K562 (cell line): Measurements from ENCODE around the gene CTDSPL. TPM values are rescaled to one million over a fixed set of nuclear protein-coding genes. Genes with fewer than 3 reads are reported as not detected.

Experiments used
- ATAC-seq: fragments of 200-7000 bp; cut with Tn5 transposase; 3 replicates; pipeline ENCODE4 v1.9.1; 2020; ENCODE audit warnings: moderate library complexity
- BruUV-seq: library from RNA; stranded (reverse); fragments of 400-500 nt; replicated peaks from 2 replicates; lab custom pipeline; 2021; lab: Mats Ljungman, UMichigan
- CTCF ChIA-PET: fragments of 300-600 bp; formaldehyde crosslinking; extraction: SDS; loops from one replicate; lab custom pipeline; 2021; ENCODE audit warnings: low intra/inter-chr PET ratio; lab: Yijun Ruan, JAX
- POLR2A ChIA-PET: fragments of 300-600, 350-650 bp; sonication (Branson Sonifier 250); formaldehyde crosslinking; extraction: SDS; loops from one replicate; lab custom pipeline; 2021; ENCODE audit warnings: antibody characterized with exemption, inconsistent platforms; lab: Yijun Ruan, JAX
- DNase-seq, 4 experiments: peaks; one replicate each; pipeline versions ENCODE4 v3.0.0 to v3.0.0-alpha.2; 2011 to 2018; ENCODE audit warnings: low spot score in 3 of 4, mixed read lengths in 3 of 4; ENCODE audit errors: extremely low read depth in 1 of 4
- FAIRE-seq: peaks from 2 replicates; lab custom pipeline; 2011; peaks lifted over from hg19 to GRCh38; lab: Jason Lieb, UNC
- H2AFZ ChIP-seq: 2 replicates; pipeline ENCODE4 v1.6.0; 2011; ENCODE audit warnings: low read depth, low read length, control low read depth, inconsistent platforms
- H3K27ac ChIP-seq: fragments of 200-600 bp; 3 replicates; pipeline ENCODE4 v1.8.0; 2011; ENCODE audit warnings: low read depth, mild to moderate bottlenecking, control low read depth, inconsistent platforms, low read length, moderate library complexity, mixed read lengths; ENCODE audit errors: extremely low read depth
- H3K27me3 ChIP-seq, 2 experiments: fragments of 300-600 bp in 1 of 2; 2 replicates in 1 of 2; 3 replicates in 1 of 2; pipeline versions ENCODE4 v1.6.0 to v1.8.0; 2011; ENCODE audit warnings: inconsistent platforms in 2 of 2, low read length in 2 of 2, mild to moderate bottlenecking in 1 of 2, mixed read lengths in 1 of 2, moderate library complexity in 1 of 2; ENCODE audit not compliant: control insufficient read depth in 2 of 2, insufficient read depth in 2 of 2
- H3K36me3 ChIP-seq: fragments of 300-600 bp; 3 replicates; pipeline ENCODE4 v1.8.0; 2011; ENCODE audit warnings: mild to moderate bottlenecking, low read length, inconsistent platforms; ENCODE audit not compliant: control insufficient read depth, insufficient read depth
- H3K4me1 ChIP-seq, 2 experiments: fragments of 200-600 bp in 1 of 2; replicated peaks in 1 of 2; 2 replicates in 1 of 2; 3 replicates in 1 of 2; pipeline versions ENCODE4 v1.5.1 to v1.8.0; 2011; ENCODE audit warnings: inconsistent platforms in 2 of 2, low read length in 2 of 2, mild to moderate bottlenecking in 1 of 2, mixed read lengths in 1 of 2, moderate library complexity in 1 of 2; ENCODE audit not compliant: control insufficient read depth in 2 of 2, insufficient read depth in 2 of 2
- H3K4me2 ChIP-seq: 2 replicates; pipeline ENCODE4 v1.6.1; 2011; ENCODE audit warnings: low read length, control low read depth, inconsistent platforms, mixed read lengths; ENCODE audit not compliant: insufficient read depth
- H3K4me3 ChIP-seq: fragments of 200-600 bp; sonication (generic), shearing (Covaris generic); 2 replicates; pipeline ENCODE4 v1.5.1; 2016; ENCODE audit warnings: control low read depth, inconsistent platforms
- H3K79me2 ChIP-seq: fragments of 200-600 bp; 3 replicates; pipeline ENCODE4 v1.8.0; 2011; ENCODE audit warnings: low read length, inconsistent platforms; ENCODE audit not compliant: control insufficient read depth, insufficient read depth
- H3K9ac ChIP-seq, 2 experiments: 2 replicates each; pipeline versions ENCODE4 v1.6.0 to v1.6.1; 2011; ENCODE audit warnings: low read depth in 2 of 2, low read length in 2 of 2, control low read depth in 1 of 2, inconsistent platforms in 1 of 2, mild to moderate bottlenecking in 1 of 2, mixed read lengths in 1 of 2; ENCODE audit not compliant: insufficient read depth in 1 of 2
- H3K9me1 ChIP-seq: one replicate; pipeline ENCODE4 v1.6.0; 2011; ENCODE audit warnings: inconsistent platforms, mild to moderate bottlenecking, low read length, moderate library complexity; ENCODE audit not compliant: control insufficient read depth, insufficient read depth
- H3K9me3 ChIP-seq: replicated peaks from 2 replicates; pipeline ENCODE4 v1.5.1; 2011; ENCODE audit warnings: low read depth, low read length, inconsistent platforms; ENCODE audit not compliant: control insufficient read depth, insufficient read depth
- H4K20me1 ChIP-seq: replicated peaks from 2 replicates; pipeline ENCODE4 v1.6.1; 2011; ENCODE audit warnings: low read length, inconsistent platforms, mixed read lengths; ENCODE audit not compliant: control insufficient read depth, insufficient read depth
- KAT2B ChIP-seq: IDR thresholded peaks from one replicate; pipeline ENCODE4 v1.6.1; 2012; ENCODE audit warnings: low read depth, mild to moderate bottlenecking, control low read depth, inconsistent platforms, low read length, moderate library complexity
- RBM39 ChIP-seq: fragments of 200-400 bp; formaldehyde crosslinking; optimal IDR thresholded peaks from 2 replicates; pipeline ENCODE3; 2018; ENCODE audit warnings: low read depth, low read length
- SNAPC5 ChIP-seq: fragments of 250-450 bp; sonication (Bioruptor Pico); IDR thresholded peaks from 2 replicates; pipeline ENCODE4 v1.8.0; 2021; ENCODE audit warnings: moderate library complexity, mild to moderate bottlenecking, inconsistent platforms
- XRCC5 ChIP-seq: fragments of 200-400 bp; formaldehyde crosslinking; IDR thresholded peaks from 2 replicates; pipeline ENCODE4 v1.6.1; 2017; ENCODE audit warnings: low read depth, mild to moderate bottlenecking, low read length
- ZNF764 ChIP-seq: fragments of 250-450 bp; sonication (Bioruptor Pico); IDR thresholded peaks from 2 replicates; pipeline ENCODE4 v1.4.0; 2020; ENCODE audit warnings: low read depth, mild to moderate bottlenecking, moderate library complexity
- WGBS: fragments of 100-300 bp; shearing (Covaris generic); methylation state at CpG from one replicate; pipeline ENCODE4 v1.1.6; 2016; ENCODE audit warnings: low coverage, mixed read lengths; ENCODE audit not compliant: insufficient coverage; ENCODE audit errors: missing lambda C conversion rate; 5-methylcytosine and 5-hydroxymethylcytosine counted together
- in situ Hi-C: fragments of 300-500 bp; cut with MboI; formaldehyde crosslinking; loops from 4 replicates; pipeline ENCODE4 v1.15.0; 2018; ENCODE audit warnings: inconsistent platforms, mixed read lengths
- intact Hi-C: fragments of 100-400 bp; cut with micrococcal nuclease; formaldehyde crosslinking; loops from 2 replicates; pipeline ENCODE4 v1.14.2; 2022
- polyA plus RNA-seq, 8 experiments: library from polyadenylated mRNA; depleted of rRNA in 4 of 8; stranded (reverse) in 5 of 8; unstranded in 3 of 8; fragments of >200 nt; fragmentation: Nextera tagmentation in 2 of 8; fragmentation: Illumina TruSeq in 1 of 8; extraction: Ambion mirVana in 2 of 8; extraction: Trizol in 1 of 8; gene quantifications; 2 replicates each; pipeline versions ENCODE4 v1.2.1 to v1.2.3, GENCODE V29; 2011 to 2014; ENCODE audit warnings: inconsistent platforms in 1 of 8, missing spikeins in 1 of 8
- total RNA-seq, 7 experiments: library from RNA; depleted of rRNA in 6 of 7; stranded (reverse); fragments of >200 nt in 6 of 7; fragmentation: Illumina TruSeq in 2 of 7; extraction: Trizol in 2 of 7; gene quantifications; 2 replicates each; pipeline versions ENCODE4 v1.2.1 to v1.2.3, GENCODE V29; 2011 to 2021; ENCODE audit warnings: low replicate concordance in 1 of 7

Gene CTDSPL
- total and polyA plus RNA-seq, 9 of the 15 experiments (the other 6 are each of a cell fraction or from before 2014, with no cell fraction given), result 5.1 to 19.3 (median 11.3) TPM

GRCh38 chr3:37955918-37956707 is 94.4 kb downstream of the CTDSPL start:
- H3K4me2 ChIP-seq, result no peak overlapping the region
- ChIA-PET CTCF (no interaction called here), POLR2A (interaction anchor here (1.2 to 1.5 kb wide), 4 partner anchors 8 to 19 kb away, joined by 3 to 6 read pairs (median 4); no protein-coding TSS in a partner anchor)
- H3K79me2 ChIP-seq, result no peaks in the 10 kb centered on the region
- DNase-seq, result no peak
- 33% methylated on average over 3 of the region's 3 CpGs for WGBS
- no peak overlapping the region for H2AFZ ChIP-seq
- no TSS peak for BruUV-seq
- H3K4me1 ChIP-seq, result no peaks in the 10 kb centered on the region
- no peak for FAIRE-seq
- TF ChIP-seq KAT2B, result no peak
- TF ChIP-seq RBM39, result no peak
- TF ChIP-seq SNAPC5, result no peak
- no peak for TF ChIP-seq ZNF764
- no peak for TF ChIP-seq XRCC5
- no peaks in the 10 kb centered on the region for H4K20me1 ChIP-seq
- H3K4me3 ChIP-seq, result no peak overlapping the region
- H3K36me3 ChIP-seq, result no peaks in the 10 kb centered on the region
- H3K9ac ChIP-seq, result no peak overlapping the region
- no peaks in the 10 kb centered on the region for H3K9me1 ChIP-seq
- intact Hi-C loops, result no loop called here
- H3K9me3 ChIP-seq, result no peaks in the 10 kb centered on the region
- no peak for ATAC-seq
- H3K27ac ChIP-seq, result no peak overlapping the region
- in situ Hi-C loops, result no loop called here
- H3K27me3 ChIP-seq, result peaks cover 0 to 4% of the 10 kb centered on the region in 2 experiments; a peak in 1 of 5 replicates
